Right cardiac atrium (tissue), 5 donors: ENCODE data around the gene RASA3. TPM values are rescaled to one million over a fixed set of nuclear protein-coding genes. Genes with fewer than 3 reads are reported as not detected.

Experiments
- ATAC-seq, 2 donors: fragments of 200-7000 bp; cut with Tn5 transposase; one replicate each; pipeline versions ENCODE4 v1.8.0 to v1.9.1; 2020; ENCODE audit warnings: moderate library complexity in 2 of 2, mild to moderate bottlenecking in 1 of 2
- DNase-seq, 3 donors: peaks; one replicate each; pipeline ENCODE4 v3.0.0-alpha.2; 2020
- H3K27ac ChIP-seq: one replicate; pipeline ENCODE4 v1.5.1; 2013; ENCODE audit warnings: mild to moderate bottlenecking, low read length, control low read depth, moderate library complexity
- H3K27me3 ChIP-seq: one replicate; pipeline ENCODE4 v1.6.1; 2013; ENCODE audit not compliant: control insufficient read depth, insufficient read depth
- H3K4me1 ChIP-seq: one replicate; pipeline ENCODE4 v1.6.1; 2013; ENCODE audit warnings: low read length; ENCODE audit not compliant: control insufficient read depth, insufficient read depth
- H3K4me3 ChIP-seq: one replicate; pipeline ENCODE4 v1.5.1; 2013; ENCODE audit warnings: low read length, control low read depth
- H3K9me3 ChIP-seq: one replicate; pipeline ENCODE4 v1.6.1; 2013; ENCODE audit warnings: low read length; ENCODE audit not compliant: control insufficient read depth
- WGBS: extraction: QIAGEN DNeasy Blood & Tissue Kit; methylation state at CpG from one replicate; pipeline ENCODE4 v1.1.7; 2013; 5-methylcytosine and 5-hydroxymethylcytosine counted together
- intact Hi-C, 4 donors: fragments of 100-400 bp; cut with DNase I; formaldehyde crosslinking; loops; one replicate each; pipeline versions ENCODE4 v1.11.0 to v1.14.0; 2022 to 2023
- polyA plus RNA-seq: library from polyadenylated mRNA; stranded (reverse); fragments of 200-250 nt; gene quantifications from one replicate; pipeline ENCODE4 v1.2.3, GENCODE V29; 2013
- total RNA-seq, 4 donors: library from RNA; stranded (reverse); fragmentation: NEBNext Ultra II Directional; extraction: Animal tissue kit (Norgen Biotek cat#: 25700); gene quantifications; one replicate each; pipeline ENCODE4 v1.2.1, GENCODE V29; 2021
- donor health status: healthy with polysubstance abuse.
- donor health status: DM: no; HTN: yes; CAD: no.
- donor health status: DM: no; HTN: no; CAD: no.
- donor health status: DM: no; HTN: yes; CAD: no; lungs with severe emphysema.
- donor health status: DM: yes; HTN: yes; CAD: no.

RASA3 gene
- total and polyA plus RNA-seq, 5 donors = 7.4 to 15.5 (median 10.8) TPM

GRCh38 chr13:114123876-114124275 is 8.5 kb downstream of the RASA3 start:
- 90% methylated on average over 14 of the region's 14 CpGs for WGBS
- H3K9me3 ChIP-seq = no peaks in the 10 kb centered on the region
- no peak overlapping the region for H3K4me3 ChIP-seq
- DNase-seq (no peak), ATAC-seq (no peak)
- peaks cover 4% of the 10 kb centered on the region for H3K4me1 ChIP-seq
- intact Hi-C loops = loop anchor here in 1 of 4 donors (10.0 kb wide), 1 partner anchor 59 kb away; no protein-coding TSS in a partner anchor
- no peaks in the 10 kb centered on the region for H3K27me3 ChIP-seq
- H3K27ac ChIP-seq = no peak overlapping the region

DNA sequence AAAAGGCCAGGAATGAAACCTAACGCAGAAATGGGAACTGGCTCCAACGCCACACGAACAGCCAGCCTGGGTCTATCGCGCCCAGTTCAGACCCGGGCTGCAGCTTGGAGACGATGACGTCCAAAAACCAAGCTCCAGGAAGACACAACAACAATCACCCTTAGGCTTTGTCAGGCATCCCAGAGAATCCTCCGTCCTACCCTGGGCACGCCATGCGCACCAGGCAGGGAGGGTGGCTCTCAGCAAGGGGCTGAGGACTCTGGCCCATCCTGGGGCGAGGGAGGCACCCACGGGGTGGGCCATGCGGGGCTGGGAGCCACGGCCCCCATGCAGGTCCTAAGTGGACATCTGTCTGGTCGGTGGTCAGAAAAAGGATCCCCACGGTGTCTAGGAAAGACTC is 9.0 kb downstream of the RASA3 start:
- Histone ChIP-seq H3K27me3 (no peaks in the 10 kb centered on the region), H3K4me3 (no peak overlapping the region), H3K27ac (no peak overlapping the region), H3K4me1 (peaks cover 2% of the 10 kb centered on the region), H3K9me3 (no peaks in the 10 kb centered on the region)
- intact Hi-C loops = loop anchor here in 1 of 4 donors (10.0 kb wide), 1 partner anchor 59 kb away; no protein-coding TSS in a partner anchor
- WGBS = 83% methylated on average over 17 of the region's 17 CpGs
- DNase-seq = no peak
- ATAC-seq = no peak

- Histone ChIP-seq H3K9me3 (no peaks in the 10 kb centered on the region), H3K4me3 (no peak overlapping the region), H3K27me3 (no peaks in the 10 kb centered on the region), H3K27ac (no peak overlapping the region), H3K4me1 (no peaks in the 10 kb centered on the region)
- WGBS = 80% methylated on average over 26 of the region's 26 CpGs
- ATAC-seq = peak in 1 of 2 donors; percentile 12
- DNase-seq = peak in 1 of 3 donors; percentile 47
- intact Hi-C loops = loop anchor here in 1 of 4 donors (10.0 kb wide), 1 partner anchor 58 kb away; no protein-coding TSS in a partner anchor
These were observed 9.7 kb downstream of the RASA3 start for GRCh38 chr13:114122591-114123211.

- Histone ChIP-seq H3K27me3 (no peaks in the 10 kb centered on the region), H3K4me3 (no peak overlapping the region), H3K9me3 (no peaks in the 10 kb centered on the region), H3K4me1 (no peaks in the 10 kb centered on the region), H3K27ac (no peak overlapping the region)
- 42% methylated on average over 11 of the region's 11 CpGs for WGBS
- DNase-seq (peak; percentile 21 to 69 (median 51)), ATAC-seq (peak in 1 of 2 donors; percentile 3)
- intact Hi-C loops = loop anchor here in 1 of 4 donors (10.0 kb wide), 1 partner anchor 57 kb away; no protein-coding TSS in a partner anchor
These were observed 10.3 kb downstream of the RASA3 start for GRCh38 chr13:114122127-114122511.

- ATAC-seq = no peak
- no peaks in the 10 kb centered on the region for H3K4me1 ChIP-seq
- peak in 1 of 3 donors; percentile 47 for DNase-seq
- 80% methylated on average over 24 of the region's 24 CpGs for WGBS
- no peak overlapping the region for H3K27ac ChIP-seq
- H3K9me3 ChIP-seq = no peaks in the 10 kb centered on the region
- H3K4me3 ChIP-seq = no peak overlapping the region
- no peaks in the 10 kb centered on the region for H3K27me3 ChIP-seq
- intact Hi-C loops = loop anchor here in 1 of 4 donors (10.0 kb wide), 1 partner anchor 57 kb away; no protein-coding TSS in a partner anchor
These were observed 10.8 kb downstream of the RASA3 start for GRCh38 chr13:114121496-114122126.

GRCh38 chr13:114121031-114121430 is 11.4 kb downstream of the RASA3 start:
- 82% methylated on average over 12 of the region's 12 CpGs for WGBS
- intact Hi-C loops = loop anchor here in 1 of 4 donors (10.0 kb wide), 1 partner anchor 56 kb away; no protein-coding TSS in a partner anchor
- no peaks in the 10 kb centered on the region for H3K4me1 ChIP-seq

DNA sequence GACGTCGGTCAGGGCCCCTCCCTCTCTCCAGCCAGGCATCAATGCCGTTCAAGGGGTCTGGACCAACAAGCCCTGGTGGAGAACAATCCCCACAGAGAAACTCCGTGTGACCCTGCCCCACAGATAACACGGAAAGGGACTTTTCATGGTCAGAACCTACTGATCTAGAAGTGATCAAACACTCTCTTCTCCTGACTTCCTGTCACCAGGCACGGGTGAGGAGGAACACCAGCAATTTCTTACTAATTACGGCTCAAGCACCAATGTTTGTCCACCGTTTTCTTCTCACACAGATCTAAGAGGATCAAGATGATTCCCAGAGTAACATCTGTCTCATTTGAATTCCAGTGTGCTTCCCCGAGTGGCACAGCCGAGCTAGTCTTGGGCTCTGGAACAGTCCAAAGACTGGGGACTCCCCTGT is 11.8 kb downstream of the RASA3 start:
- ATAC-seq (no peak), DNase-seq (no peak)
- WGBS = 34% methylated on average over 10 of the region's 10 CpGs
- H3K4me3 ChIP-seq = no peak overlapping the region
- H3K27me3 ChIP-seq = no peaks in the 10 kb centered on the region
- H3K4me1 ChIP-seq = no peaks in the 10 kb centered on the region
- no peak overlapping the region for H3K27ac ChIP-seq
- intact Hi-C loops = loop anchor here in 1 of 4 donors (10.0 kb wide), 1 partner anchor 56 kb away; no protein-coding TSS in a partner anchor
- H3K9me3 ChIP-seq = no peaks in the 10 kb centered on the region

More at GRCh38 chr13:114121031-114121430, 11.4 kb downstream of the RASA3 start:
- no peaks in the 10 kb centered on the region for H3K9me3 ChIP-seq
- ATAC-seq (no peak), DNase-seq (no peak)
- no peak overlapping the region for H3K27ac ChIP-seq
- no peak overlapping the region for H3K4me3 ChIP-seq
- H3K27me3 ChIP-seq = no peaks in the 10 kb centered on the region

GRCh38 chr13:114119196-114119595 is 13.2 kb downstream of the RASA3 start:
- peak; percentile 52 to 74 (median 63) for DNase-seq
- intact Hi-C loops = no loop called here
- H3K27ac ChIP-seq = peak overlapping the region; percentile 42
- H3K4me1 ChIP-seq = no peaks in the 10 kb centered on the region
- WGBS = 18% methylated on average over 14 of the region's 14 CpGs
- H3K27me3 ChIP-seq = no peaks in the 10 kb centered on the region
- no peaks in the 10 kb centered on the region for H3K9me3 ChIP-seq
- peak; percentile 56 to 84 for ATAC-seq
- H3K4me3 ChIP-seq = no peak overlapping the region

- Histone ChIP-seq H3K27ac (no peak overlapping the region), H3K4me1 (no peaks in the 10 kb centered on the region), H3K9me3 (no peaks in the 10 kb centered on the region), H3K4me3 (no peak overlapping the region), H3K27me3 (no peaks in the 10 kb centered on the region)
- peak in 1 of 2 donors; percentile 12 for ATAC-seq
- 39% methylated on average over 11 of the region's 11 CpGs for WGBS
- peak in 1 of 3 donors; percentile 13 for DNase-seq
- intact Hi-C loops = no loop called here
These were observed 13.8 kb downstream of the RASA3 start for GRCh38 chr13:114118511-114119123.

DNA sequence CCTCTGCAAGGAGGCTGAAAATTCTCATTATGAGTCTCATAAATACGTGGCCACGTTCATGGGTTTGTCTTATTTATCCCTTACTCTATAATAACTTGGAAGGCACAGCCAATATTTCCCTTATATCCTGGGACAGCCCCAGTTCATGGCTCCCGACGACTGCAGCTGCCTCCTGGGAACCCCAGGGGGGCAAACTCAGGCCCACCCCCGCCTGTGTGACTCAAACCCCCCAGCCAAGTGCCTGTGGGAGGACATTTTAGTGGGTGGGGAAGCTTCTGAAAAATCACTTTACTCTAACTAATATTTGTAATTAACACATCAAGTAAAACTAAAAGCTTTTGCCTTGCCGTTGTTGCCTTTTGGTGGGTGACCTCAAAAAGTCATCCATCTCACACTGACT is 14.3 kb downstream of the RASA3 start:
- no peak for ATAC-seq
- Histone ChIP-seq H3K4me1 (no peaks in the 10 kb centered on the region), H3K4me3 (no peak overlapping the region), H3K27me3 (no peaks in the 10 kb centered on the region), H3K9me3 (no peaks in the 10 kb centered on the region), H3K27ac (no peak overlapping the region)
- intact Hi-C loops = no loop called here
- no peak for DNase-seq
- WGBS = 64% methylated on average over 6 of the region's 6 CpGs
